GM23338 (cell line): ENCODE measurements around the gene DLST.

Experiments
- CREB1 ChIP-seq: fragments of 250-450 bp; sonication (Bioruptor Pico); IDR thresholded peaks from 2 replicates; pipeline ENCODE4 v1.5.0; 2020; ENCODE audit warnings: low read depth, mild to moderate bottlenecking, moderate library complexity
- EZH2 ChIP-seq: fragments of 200-600 bp; sonication (generic); IDR thresholded peaks from one replicate; pipeline ENCODE4 v1.8.0; 2017; ENCODE audit warnings: antibody characterized with exemption, mild to moderate bottlenecking, low read depth; ENCODE audit not compliant: unreplicated experiment
- EZH2phosphoT487 ChIP-seq: fragments of 200-600 bp; sonication (generic); IDR thresholded peaks from one replicate; pipeline ENCODE4 v1.8.1; 2018; ENCODE audit warnings: antibody characterized with exemption; ENCODE audit not compliant: unreplicated experiment
- JUNB ChIP-seq: IDR thresholded peaks from one replicate; pipeline ENCODE4 v1.6.1; 2016; ENCODE audit warnings: antibody characterized with exemption; ENCODE audit not compliant: unreplicated experiment
- NANOG ChIP-seq: IDR thresholded peaks from 2 replicates; pipeline ENCODE4 v1.6.1; 2016; ENCODE audit warnings: antibody characterized with exemption, borderline replicate concordance
- POLR2AphosphoS5 ChIP-seq: IDR thresholded peaks from 2 replicates; pipeline ENCODE4 v1.6.1; 2016; ENCODE audit warnings: antibody characterized with exemption, low read depth
- STAT1 ChIP-seq: IDR thresholded peaks from one replicate; pipeline ENCODE4 v1.6.1; 2016; ENCODE audit warnings: antibody characterized with exemption; ENCODE audit not compliant: unreplicated experiment
- ZNF114 ChIP-seq: fragments of 250-450 bp; sonication (Bioruptor Pico); IDR thresholded peaks from 2 replicates; pipeline ENCODE4 v1.5.0; 2020; ENCODE audit warnings: mild to moderate bottlenecking, moderate library complexity
- ZNF331 ChIP-seq: fragments of 250-450 bp; sonication (Bioruptor Pico); IDR thresholded peaks from 2 replicates; pipeline ENCODE4 v1.5.0; 2020; ENCODE audit warnings: low read depth, mild to moderate bottlenecking, moderate library complexity
- TF ChIP-seq, protein P1 (sequence below), 2 experiments: fragments of 200-600 bp in 1 of 2; sonication (generic) in 1 of 2; conservative IDR thresholded peaks; 2 replicates each; pipeline versions ENCODE4 v1.5.1 to v1.6.1; 2016 to 2017; ENCODE audit warnings: antibody characterized with exemption in 2 of 2, low read depth in 2 of 2, mild to moderate bottlenecking in 2 of 2, moderate library complexity in 1 of 2
- TF ChIP-seq, protein P2 (sequence below): IDR thresholded peaks from one replicate; pipeline ENCODE4 v1.6.1; 2018; ENCODE audit warnings: antibody characterized with exemption; ENCODE audit not compliant: unreplicated experiment
- TF ChIP-seq, protein P3 (sequence below): IDR thresholded peaks from 2 replicates; pipeline ENCODE4 v1.6.1; 2016; ENCODE audit warnings: antibody characterized with exemption
- TF ChIP-seq, protein P4 (sequence below): fragments of 250-450 bp; sonication (Bioruptor Pico); IDR thresholded peaks from 2 replicates; pipeline ENCODE4 v1.5.0; 2020; ENCODE audit warnings: mild to moderate bottlenecking, moderate library complexity

DNA sequence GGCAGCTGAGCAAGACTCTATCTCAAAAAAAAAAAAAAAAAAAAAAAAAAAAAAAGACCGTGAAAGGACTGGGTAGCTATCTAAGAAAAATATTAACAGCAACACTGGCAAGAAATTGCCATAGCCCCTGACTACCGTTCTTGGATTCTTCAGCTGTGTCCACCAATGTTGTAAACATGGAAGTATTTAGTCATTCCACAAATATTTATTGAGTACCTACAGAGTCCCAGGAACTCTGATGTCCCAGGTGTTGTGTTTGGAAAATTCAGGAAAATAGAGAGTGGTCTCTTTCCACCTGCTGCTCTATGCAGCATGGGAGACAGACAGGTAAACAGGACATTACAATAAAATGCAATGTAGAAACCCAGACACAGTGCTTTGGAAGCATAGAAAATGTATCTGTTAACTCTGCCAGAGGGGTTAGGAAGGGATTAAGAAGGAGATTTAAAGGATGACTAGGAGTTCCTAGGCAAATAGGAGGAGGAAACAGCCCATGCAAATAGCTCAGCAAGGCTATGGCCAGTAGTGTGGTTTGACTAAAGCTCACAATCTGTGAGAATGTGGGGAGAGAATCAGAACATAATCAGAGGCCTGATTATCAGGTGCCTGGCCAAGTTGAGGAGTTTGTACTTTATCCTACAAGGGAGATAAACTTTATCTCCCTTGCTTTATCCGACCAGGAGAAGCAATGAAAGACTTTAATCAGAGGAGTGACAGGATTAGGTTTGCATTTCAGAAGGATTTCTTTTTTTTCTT, 2.1 kb upstream of the DLST start:
- TF ChIP-seq EZH2 (no peak), POLR2AphosphoS5 (no peak), JUNB (no peak), EZH2phosphoT487 (no peak), CREB1 (CRISPR knock-in tag) (no peak), ZNF331 (CRISPR knock-in tag) (no peak), STAT1 (no peak), ZNF114 (CRISPR knock-in tag) (no peak), NANOG (no peak)
- TF ChIP-seq, protein P1, sequence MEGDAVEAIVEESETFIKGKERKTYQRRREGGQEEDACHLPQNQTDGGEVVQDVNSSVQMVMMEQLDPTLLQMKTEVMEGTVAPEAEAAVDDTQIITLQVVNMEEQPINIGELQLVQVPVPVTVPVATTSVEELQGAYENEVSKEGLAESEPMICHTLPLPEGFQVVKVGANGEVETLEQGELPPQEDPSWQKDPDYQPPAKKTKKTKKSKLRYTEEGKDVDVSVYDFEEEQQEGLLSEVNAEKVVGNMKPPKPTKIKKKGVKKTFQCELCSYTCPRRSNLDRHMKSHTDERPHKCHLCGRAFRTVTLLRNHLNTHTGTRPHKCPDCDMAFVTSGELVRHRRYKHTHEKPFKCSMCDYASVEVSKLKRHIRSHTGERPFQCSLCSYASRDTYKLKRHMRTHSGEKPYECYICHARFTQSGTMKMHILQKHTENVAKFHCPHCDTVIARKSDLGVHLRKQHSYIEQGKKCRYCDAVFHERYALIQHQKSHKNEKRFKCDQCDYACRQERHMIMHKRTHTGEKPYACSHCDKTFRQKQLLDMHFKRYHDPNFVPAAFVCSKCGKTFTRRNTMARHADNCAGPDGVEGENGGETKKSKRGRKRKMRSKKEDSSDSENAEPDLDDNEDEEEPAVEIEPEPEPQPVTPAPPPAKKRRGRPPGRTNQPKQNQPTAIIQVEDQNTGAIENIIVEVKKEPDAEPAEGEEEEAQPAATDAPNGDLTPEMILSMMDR (conservative IDR thresholded peaks at IDR 0.05; ENCODE audit: low read depth in 2 of 2) = no peak
- TF ChIP-seq, protein P2, sequence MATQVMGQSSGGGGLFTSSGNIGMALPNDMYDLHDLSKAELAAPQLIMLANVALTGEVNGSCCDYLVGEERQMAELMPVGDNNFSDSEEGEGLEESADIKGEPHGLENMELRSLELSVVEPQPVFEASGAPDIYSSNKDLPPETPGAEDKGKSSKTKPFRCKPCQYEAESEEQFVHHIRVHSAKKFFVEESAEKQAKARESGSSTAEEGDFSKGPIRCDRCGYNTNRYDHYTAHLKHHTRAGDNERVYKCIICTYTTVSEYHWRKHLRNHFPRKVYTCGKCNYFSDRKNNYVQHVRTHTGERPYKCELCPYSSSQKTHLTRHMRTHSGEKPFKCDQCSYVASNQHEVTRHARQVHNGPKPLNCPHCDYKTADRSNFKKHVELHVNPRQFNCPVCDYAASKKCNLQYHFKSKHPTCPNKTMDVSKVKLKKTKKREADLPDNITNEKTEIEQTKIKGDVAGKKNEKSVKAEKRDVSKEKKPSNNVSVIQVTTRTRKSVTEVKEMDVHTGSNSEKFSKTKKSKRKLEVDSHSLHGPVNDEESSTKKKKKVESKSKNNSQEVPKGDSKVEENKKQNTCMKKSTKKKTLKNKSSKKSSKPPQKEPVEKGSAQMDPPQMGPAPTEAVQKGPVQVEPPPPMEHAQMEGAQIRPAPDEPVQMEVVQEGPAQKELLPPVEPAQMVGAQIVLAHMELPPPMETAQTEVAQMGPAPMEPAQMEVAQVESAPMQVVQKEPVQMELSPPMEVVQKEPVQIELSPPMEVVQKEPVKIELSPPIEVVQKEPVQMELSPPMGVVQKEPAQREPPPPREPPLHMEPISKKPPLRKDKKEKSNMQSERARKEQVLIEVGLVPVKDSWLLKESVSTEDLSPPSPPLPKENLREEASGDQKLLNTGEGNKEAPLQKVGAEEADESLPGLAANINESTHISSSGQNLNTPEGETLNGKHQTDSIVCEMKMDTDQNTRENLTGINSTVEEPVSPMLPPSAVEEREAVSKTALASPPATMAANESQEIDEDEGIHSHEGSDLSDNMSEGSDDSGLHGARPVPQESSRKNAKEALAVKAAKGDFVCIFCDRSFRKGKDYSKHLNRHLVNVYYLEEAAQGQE = no peak
- TF ChIP-seq, protein P3, sequence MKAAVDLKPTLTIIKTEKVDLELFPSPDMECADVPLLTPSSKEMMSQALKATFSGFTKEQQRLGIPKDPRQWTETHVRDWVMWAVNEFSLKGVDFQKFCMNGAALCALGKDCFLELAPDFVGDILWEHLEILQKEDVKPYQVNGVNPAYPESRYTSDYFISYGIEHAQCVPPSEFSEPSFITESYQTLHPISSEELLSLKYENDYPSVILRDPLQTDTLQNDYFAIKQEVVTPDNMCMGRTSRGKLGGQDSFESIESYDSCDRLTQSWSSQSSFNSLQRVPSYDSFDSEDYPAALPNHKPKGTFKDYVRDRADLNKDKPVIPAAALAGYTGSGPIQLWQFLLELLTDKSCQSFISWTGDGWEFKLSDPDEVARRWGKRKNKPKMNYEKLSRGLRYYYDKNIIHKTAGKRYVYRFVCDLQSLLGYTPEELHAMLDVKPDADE = no peak
- TF ChIP-seq, protein P4, sequence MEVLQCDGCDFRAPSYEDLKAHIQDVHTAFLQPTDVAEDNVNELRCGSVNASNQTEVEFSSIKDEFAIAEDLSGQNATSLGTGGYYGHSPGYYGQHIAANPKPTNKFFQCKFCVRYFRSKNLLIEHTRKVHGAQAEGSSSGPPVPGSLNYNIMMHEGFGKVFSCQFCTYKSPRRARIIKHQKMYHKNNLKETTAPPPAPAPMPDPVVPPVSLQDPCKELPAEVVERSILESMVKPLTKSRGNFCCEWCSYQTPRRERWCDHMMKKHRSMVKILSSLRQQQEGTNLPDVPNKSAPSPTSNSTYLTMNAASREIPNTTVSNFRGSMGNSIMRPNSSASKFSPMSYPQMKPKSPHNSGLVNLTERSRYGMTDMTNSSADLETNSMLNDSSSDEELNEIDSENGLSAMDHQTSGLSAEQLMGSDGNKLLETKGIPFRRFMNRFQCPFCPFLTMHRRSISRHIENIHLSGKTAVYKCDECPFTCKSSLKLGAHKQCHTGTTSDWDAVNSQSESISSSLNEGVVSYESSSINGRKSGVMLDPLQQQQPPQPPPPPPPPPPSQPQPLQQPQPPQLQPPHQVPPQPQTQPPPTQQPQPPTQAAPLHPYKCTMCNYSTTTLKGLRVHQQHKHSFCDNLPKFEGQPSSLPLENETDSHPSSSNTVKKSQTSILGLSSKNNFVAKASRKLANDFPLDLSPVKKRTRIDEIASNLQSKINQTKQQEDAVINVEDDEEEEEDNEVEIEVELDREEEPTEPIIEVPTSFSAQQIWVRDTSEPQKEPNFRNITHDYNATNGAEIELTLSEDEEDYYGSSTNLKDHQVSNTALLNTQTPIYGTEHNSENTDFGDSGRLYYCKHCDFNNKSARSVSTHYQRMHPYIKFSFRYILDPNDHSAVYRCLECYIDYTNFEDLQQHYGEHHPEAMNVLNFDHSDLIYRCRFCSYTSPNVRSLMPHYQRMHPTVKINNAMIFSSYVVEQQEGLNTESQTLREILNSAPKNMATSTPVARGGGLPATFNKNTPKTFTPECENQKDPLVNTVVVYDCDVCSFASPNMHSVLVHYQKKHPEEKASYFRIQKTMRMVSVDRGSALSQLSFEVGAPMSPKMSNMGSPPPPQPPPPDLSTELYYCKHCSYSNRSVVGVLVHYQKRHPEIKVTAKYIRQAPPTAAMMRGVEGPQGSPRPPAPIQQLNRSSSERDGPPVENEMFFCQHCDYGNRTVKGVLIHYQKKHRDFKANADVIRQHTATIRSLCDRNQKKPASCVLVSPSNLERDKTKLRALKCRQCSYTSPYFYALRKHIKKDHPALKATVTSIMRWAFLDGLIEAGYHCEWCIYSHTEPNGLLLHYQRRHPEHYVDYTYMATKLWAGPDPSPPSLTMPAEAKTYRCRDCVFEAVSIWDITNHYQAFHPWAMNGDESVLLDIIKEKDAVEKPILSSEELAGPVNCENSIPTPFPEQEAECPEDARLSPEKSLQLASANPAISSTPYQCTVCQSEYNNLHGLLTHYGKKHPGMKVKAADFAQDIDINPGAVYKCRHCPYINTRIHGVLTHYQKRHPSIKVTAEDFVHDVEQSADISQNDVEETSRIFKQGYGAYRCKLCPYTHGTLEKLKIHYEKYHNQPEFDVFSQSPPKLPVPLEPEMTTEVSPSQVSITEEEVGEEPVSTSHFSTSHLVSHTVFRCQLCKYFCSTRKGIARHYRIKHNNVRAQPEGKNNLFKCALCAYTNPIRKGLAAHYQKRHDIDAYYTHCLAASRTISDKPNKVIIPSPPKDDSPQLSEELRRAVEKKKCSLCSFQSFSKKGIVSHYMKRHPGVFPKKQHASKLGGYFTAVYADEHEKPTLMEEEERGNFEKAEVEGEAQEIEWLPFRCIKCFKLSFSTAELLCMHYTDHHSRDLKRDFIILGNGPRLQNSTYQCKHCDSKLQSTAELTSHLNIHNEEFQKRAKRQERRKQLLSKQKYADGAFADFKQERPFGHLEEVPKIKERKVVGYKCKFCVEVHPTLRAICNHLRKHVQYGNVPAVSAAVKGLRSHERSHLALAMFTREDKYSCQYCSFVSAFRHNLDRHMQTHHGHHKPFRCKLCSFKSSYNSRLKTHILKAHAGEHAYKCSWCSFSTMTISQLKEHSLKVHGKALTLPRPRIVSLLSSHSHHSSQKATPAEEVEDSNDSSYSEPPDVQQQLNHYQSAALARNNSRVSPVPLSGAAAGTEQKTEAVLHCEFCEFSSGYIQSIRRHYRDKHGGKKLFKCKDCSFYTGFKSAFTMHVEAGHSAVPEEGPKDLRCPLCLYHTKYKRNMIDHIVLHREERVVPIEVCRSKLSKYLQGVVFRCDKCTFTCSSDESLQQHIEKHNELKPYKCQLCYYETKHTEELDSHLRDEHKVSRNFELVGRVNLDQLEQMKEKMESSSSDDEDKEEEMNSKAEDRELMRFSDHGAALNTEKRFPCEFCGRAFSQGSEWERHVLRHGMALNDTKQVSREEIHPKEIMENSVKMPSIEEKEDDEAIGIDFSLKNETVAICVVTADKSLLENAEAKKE (CRISPR knock-in tag) = no peak
